ENCODE results near the gene FGG. TPM values are rescaled to one million over a fixed set of nuclear protein-coding genes. Genes with fewer than 3 reads are reported as not detected.

FGG gene
- total and polyA plus RNA-seq, 2 donors from 2014 or later, result 1.8 to 2.8 TPM

GRCh38 chr4:154617820-154618317 lies 5.4 kb upstream of the FGG start:
- H3K4me1 ChIP-seq (ENCODE audit: control insufficient read depth in 2 of 3, insufficient read depth in 2 of 3, low read depth in 1 of 3, low read length in 3 of 3), result no peaks in the 10 kb centered on the region
- TF ChIP-seq CTCF (IDR thresholded peaks at IDR 0.05; ENCODE audit: borderline replicate concordance, extremely low read depth, insufficient read depth), result no peak
- FAIRE-seq, result no peak
- H3K4me3 ChIP-seq (ENCODE audit: low read length in 3 of 3), result no peak overlapping the region
- no peaks in the 10 kb centered on the region for H3K9me3 ChIP-seq (ENCODE audit: control insufficient read depth in 2 of 3, insufficient read depth in 1 of 3, low read length in 3 of 3)
- H3K27me3 ChIP-seq (ENCODE audit: control insufficient read depth, insufficient read depth, low read length), result no peaks in the 10 kb centered on the region
- no peaks in the 10 kb centered on the region for H3K36me3 ChIP-seq (ENCODE audit: control insufficient read depth in 2 of 3, insufficient read depth in 3 of 3, low read length in 3 of 3)
- intact Hi-C loops (cut with DNase I), result no loop called here
- H3K27ac ChIP-seq (ENCODE audit: low read depth in 2 of 2, low read length in 2 of 2), result no peak overlapping the region
- H3K9ac ChIP-seq (ENCODE audit: low read length in 3 of 3), result no peak overlapping the region
- no peak for DNase-seq

- TF ChIP-seq CTCF (IDR thresholded peaks at IDR 0.05; ENCODE audit: borderline replicate concordance, extremely low read depth, insufficient read depth), result no peak
- H3K9me3 ChIP-seq (ENCODE audit: control insufficient read depth in 2 of 3, insufficient read depth in 1 of 3, low read length in 3 of 3), result no peaks in the 10 kb centered on the region
- FAIRE-seq (no peak), DNase-seq (peak in 1 of 5 donors; percentile 4)
- no peak overlapping the region for H3K9ac ChIP-seq (ENCODE audit: low read length in 3 of 3)
- no peak overlapping the region for H3K27ac ChIP-seq (ENCODE audit: low read depth in 2 of 2, low read length in 2 of 2)
- H3K36me3 ChIP-seq (ENCODE audit: control insufficient read depth in 2 of 3, insufficient read depth in 3 of 3, low read length in 3 of 3), result no peaks in the 10 kb centered on the region
- intact Hi-C loops (cut with DNase I), result no loop called here
- H3K27me3 ChIP-seq (ENCODE audit: control insufficient read depth, insufficient read depth, low read length), result no peaks in the 10 kb centered on the region
- no peaks in the 10 kb centered on the region for H3K4me1 ChIP-seq (ENCODE audit: control insufficient read depth in 2 of 3, insufficient read depth in 2 of 3, low read depth in 1 of 3, low read length in 3 of 3)
- peak overlapping the region in 1 of 3 donors; percentile 9 for H3K4me3 ChIP-seq (ENCODE audit: low read length in 3 of 3)
Measured at GRCh38 chr4:154616731-154617130, 4.3 kb upstream of the FGG start.

GRCh38 chr4:154616287-154616686 lies 3.8 kb upstream of the FGG start:
- Histone ChIP-seq H3K9ac (ENCODE audit: low read length in 3 of 3) (no peak overlapping the region), H3K36me3 (ENCODE audit: control insufficient read depth in 2 of 3, insufficient read depth in 3 of 3, low read length in 3 of 3) (no peaks in the 10 kb centered on the region), H3K4me3 (ENCODE audit: low read length in 3 of 3) (peak overlapping the region in 1 of 3 donors; percentile 9), H3K27ac (ENCODE audit: low read depth in 2 of 2, low read length in 2 of 2) (peak overlapping the region in 1 of 2 donors; percentile 8), H3K9me3 (ENCODE audit: control insufficient read depth in 2 of 3, insufficient read depth in 1 of 3, low read length in 3 of 3) (no peaks in the 10 kb centered on the region), H3K4me1 (ENCODE audit: control insufficient read depth in 2 of 3, insufficient read depth in 2 of 3, low read depth in 1 of 3, low read length in 3 of 3) (no peaks in the 10 kb centered on the region), H3K27me3 (ENCODE audit: control insufficient read depth, insufficient read depth, low read length) (no peaks in the 10 kb centered on the region)
- DNase-seq (no peak), FAIRE-seq (no peak)
- intact Hi-C loops (cut with DNase I), result no loop called here
- no peak for TF ChIP-seq CTCF (IDR thresholded peaks at IDR 0.05; ENCODE audit: borderline replicate concordance, extremely low read depth, insufficient read depth)

GRCh38 chr4:154615211-154615610 lies 2.8 kb upstream of the FGG start:
- no peak for TF ChIP-seq CTCF (IDR thresholded peaks at IDR 0.05; ENCODE audit: borderline replicate concordance, extremely low read depth, insufficient read depth)
- Histone ChIP-seq H3K27ac (ENCODE audit: low read depth in 2 of 2, low read length in 2 of 2) (no peak overlapping the region), H3K27me3 (ENCODE audit: control insufficient read depth, insufficient read depth, low read length) (no peaks in the 10 kb centered on the region), H3K9ac (ENCODE audit: low read length in 3 of 3) (no peak overlapping the region), H3K4me1 (ENCODE audit: control insufficient read depth in 2 of 3, insufficient read depth in 2 of 3, low read depth in 1 of 3, low read length in 3 of 3) (no peaks in the 10 kb centered on the region), H3K9me3 (ENCODE audit: control insufficient read depth in 2 of 3, insufficient read depth in 1 of 3, low read length in 3 of 3) (no peaks in the 10 kb centered on the region), H3K36me3 (ENCODE audit: control insufficient read depth in 2 of 3, insufficient read depth in 3 of 3, low read length in 3 of 3) (no peaks in the 10 kb centered on the region), H3K4me3 (ENCODE audit: low read length in 3 of 3) (no peak overlapping the region)
- FAIRE-seq (peak; percentile 25), DNase-seq (no peak)
- intact Hi-C loops (cut with DNase I), result no loop called here

Data from kidney (tissue), 14 donors.